ENCODE data around the gene MALRD1.

DNA sequence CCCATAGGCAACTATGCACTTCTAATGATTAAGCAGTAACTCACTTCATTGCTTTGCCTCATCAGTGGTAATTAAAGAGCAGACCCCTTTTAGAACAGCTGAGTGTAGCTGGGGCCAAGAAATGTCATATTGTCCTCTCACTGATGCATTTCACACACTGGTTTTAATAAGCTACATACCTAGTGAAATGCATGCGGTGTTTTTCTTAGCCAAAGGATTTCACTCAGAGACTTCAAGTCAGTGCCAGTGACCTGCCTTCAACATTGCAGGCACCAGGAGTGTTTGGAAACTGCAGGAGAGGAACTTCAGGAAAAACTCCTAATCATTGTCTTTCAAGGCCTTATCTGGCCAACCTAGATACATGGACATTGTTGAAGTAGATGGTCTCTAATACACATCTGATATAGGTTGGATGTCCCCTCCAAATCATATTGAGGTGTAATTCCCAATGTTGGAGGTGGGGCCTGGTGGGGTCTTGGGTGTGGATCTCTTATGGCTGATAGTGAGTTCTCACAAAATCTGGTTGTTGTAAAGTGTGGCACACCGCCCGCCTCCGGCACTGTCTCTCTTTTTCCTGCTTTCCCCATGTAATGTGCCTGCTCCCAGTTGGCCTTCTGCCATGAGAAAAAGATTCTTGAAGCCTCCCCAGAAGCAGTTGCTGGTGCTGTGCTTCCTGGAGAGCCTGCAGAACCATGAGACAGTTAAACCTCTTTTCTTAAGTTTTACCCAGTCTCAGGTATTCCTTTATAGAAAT lies 515.0 kb downstream of the MALRD1 start:
- TF ChIP-seq, protein P1, sequence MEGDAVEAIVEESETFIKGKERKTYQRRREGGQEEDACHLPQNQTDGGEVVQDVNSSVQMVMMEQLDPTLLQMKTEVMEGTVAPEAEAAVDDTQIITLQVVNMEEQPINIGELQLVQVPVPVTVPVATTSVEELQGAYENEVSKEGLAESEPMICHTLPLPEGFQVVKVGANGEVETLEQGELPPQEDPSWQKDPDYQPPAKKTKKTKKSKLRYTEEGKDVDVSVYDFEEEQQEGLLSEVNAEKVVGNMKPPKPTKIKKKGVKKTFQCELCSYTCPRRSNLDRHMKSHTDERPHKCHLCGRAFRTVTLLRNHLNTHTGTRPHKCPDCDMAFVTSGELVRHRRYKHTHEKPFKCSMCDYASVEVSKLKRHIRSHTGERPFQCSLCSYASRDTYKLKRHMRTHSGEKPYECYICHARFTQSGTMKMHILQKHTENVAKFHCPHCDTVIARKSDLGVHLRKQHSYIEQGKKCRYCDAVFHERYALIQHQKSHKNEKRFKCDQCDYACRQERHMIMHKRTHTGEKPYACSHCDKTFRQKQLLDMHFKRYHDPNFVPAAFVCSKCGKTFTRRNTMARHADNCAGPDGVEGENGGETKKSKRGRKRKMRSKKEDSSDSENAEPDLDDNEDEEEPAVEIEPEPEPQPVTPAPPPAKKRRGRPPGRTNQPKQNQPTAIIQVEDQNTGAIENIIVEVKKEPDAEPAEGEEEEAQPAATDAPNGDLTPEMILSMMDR (IDR thresholded peaks at IDR 0.05) = no peak
- TF ChIP-seq POLR2A (IDR thresholded peaks at IDR 0.05) = no peak

Data from uterus (tissue), 2 donors.